Measurements from ENCODE around the gene SLC49A3. TPM values are rescaled to one million over a fixed set of nuclear protein-coding genes. Genes with fewer than 3 reads are reported as not detected.

The SLC49A3 gene
- polyA plus RNA-seq, 3 donors = 9.5 to 29.8 (median 11.1) TPM

DNA sequence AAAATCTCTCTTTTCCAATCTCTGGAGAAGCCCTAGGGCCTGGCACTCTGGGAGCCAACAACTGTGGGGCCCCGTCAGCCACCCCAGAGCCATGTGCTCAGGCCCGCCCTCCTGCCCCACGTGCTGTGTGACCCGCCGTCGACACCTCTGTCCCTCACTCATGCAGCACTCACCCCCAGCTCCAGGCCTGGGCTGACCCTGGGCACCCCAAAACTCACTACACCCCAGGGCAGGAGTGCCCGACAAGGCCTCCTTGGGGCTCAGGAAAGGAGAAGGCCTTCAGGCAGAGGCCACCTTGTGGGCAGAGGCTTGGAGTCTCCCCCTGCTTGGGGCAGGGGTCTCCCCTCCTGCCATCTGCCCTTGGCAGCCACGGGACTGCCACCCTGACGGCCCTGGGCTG is 8.9 kb downstream of the SLC49A3 start:
- TF ChIP-seq CTCF (IDR thresholded peaks at IDR 0.05) = no peak
- Mint-ChIP-seq H3K4me1 (peaks cover 28% of the 10 kb centered on the region), H3K27me3 (ENCODE audit: low read depth in 3 of 3) (peaks cover 5 to 19% (median 10%) of the 10 kb centered on the region in 3 donors), H3K4me3 (peak overlapping the region; percentile 21 to 34), H3K36me3 (peaks cover 2 to 13% of the 10 kb centered on the region in 2 donors), H3K27ac (no peak overlapping the region), H3K9me3 (no peaks in the 10 kb centered on the region)
- Histone ChIP-seq H3K27ac (ENCODE audit: low read depth in 1 of 2, low read length in 2 of 2) (no peak overlapping the region), H3K36me3 (replicated peaks in 1 of 2; ENCODE audit: control insufficient read depth in 1 of 2, insufficient read depth in 2 of 2, low read length in 2 of 2) (peaks cover 4% of the 10 kb centered on the region in 2 donors), H3K27me3 (ENCODE audit: control insufficient read depth in 2 of 2, insufficient read depth in 2 of 2, low read length in 2 of 2) (no peaks in the 10 kb centered on the region), H3K4me1 (ENCODE audit: control insufficient read depth in 1 of 2, insufficient read depth in 2 of 2, low read length in 2 of 2) (peaks cover 27 to 35% of the 10 kb centered on the region in 2 donors), H3K9ac (ENCODE audit: insufficient read depth, low read length, poor library complexity, severe bottlenecking) (no peak overlapping the region), H3K4me2 (replicated peaks; ENCODE audit: extremely low read depth, low read length, poor library complexity, severe bottlenecking) (peak overlapping the region; percentile 76), H3K4me3 (replicated peaks in 1 of 3; ENCODE audit: low read depth in 2 of 3, low read length in 3 of 3) (no peak overlapping the region), H2AFZ (ENCODE audit: insufficient read depth, low read depth, low read length, poor library complexity, severe bottlenecking) (no peak overlapping the region), H4K20me1 (ENCODE audit: insufficient read depth, low read length) (peaks cover 29% of the 10 kb centered on the region), H3K79me2 (ENCODE audit: insufficient read depth, low read length) (peaks cover 3% of the 10 kb centered on the region), H3K9me3 (replicated peaks in 1 of 2; ENCODE audit: control insufficient read depth in 1 of 2, insufficient read depth in 1 of 2, low read length in 2 of 2) (no peaks in the 10 kb centered on the region)
- WGBS (ENCODE audit: insufficient coverage) = 90% methylated on average over 8 of the region's 9 CpGs
- intact Hi-C loops (cut with micrococcal nuclease) = loop anchor here in 1 of 2 donors (5.0 to 10.0 kb wide), 2 partner anchors 102 to 345 kb away; partner anchors contain the start of gene ZNF141
- DNase-seq = no peak

DNA sequence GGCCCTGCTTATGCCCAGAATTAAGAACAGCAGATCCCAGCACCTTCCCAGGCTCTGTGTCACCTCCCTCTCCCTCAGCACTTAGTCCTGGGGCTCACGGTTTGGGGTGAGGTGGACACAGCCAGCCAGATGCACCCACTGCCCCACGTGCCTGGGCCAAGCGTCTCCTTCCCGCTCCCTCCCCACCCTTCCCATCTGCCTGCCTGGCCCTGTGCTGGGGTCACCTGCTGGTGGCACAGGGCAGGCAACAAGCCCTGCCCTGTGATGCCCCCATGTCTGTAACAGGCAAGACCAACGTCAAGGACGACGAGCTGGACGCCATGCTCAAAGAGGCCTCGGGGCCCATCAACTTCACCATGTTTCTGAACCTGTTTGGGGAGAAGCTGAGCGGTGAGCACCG is 9.3 kb downstream of the SLC49A3 start:
- Mint-ChIP-seq H3K4me3 (peak overlapping the region in 1 of 2 donors; percentile 11), H3K4me1 (peaks cover 27% of the 10 kb centered on the region), H3K9me3 (no peaks in the 10 kb centered on the region), H3K36me3 (peaks cover 0 to 11% of the 10 kb centered on the region in 2 donors), H3K27me3 (ENCODE audit: low read depth in 3 of 3) (peaks cover 5 to 19% (median 10%) of the 10 kb centered on the region in 3 donors), H3K27ac (no peak overlapping the region)
- peaks cover 31 to 40% of the 10 kb centered on the region in 2 donors for H3K4me1 ChIP-seq (ENCODE audit: control insufficient read depth in 1 of 2, insufficient read depth in 2 of 2, low read length in 2 of 2)
- TF ChIP-seq CTCF (IDR thresholded peaks at IDR 0.05) = no peak
- peaks cover 0 to under 1% of the 10 kb centered on the region in 2 donors for H3K36me3 ChIP-seq (replicated peaks in 1 of 2; ENCODE audit: control insufficient read depth in 1 of 2, insufficient read depth in 2 of 2, low read length in 2 of 2)
- no peak overlapping the region for H2AFZ ChIP-seq (ENCODE audit: insufficient read depth, low read depth, low read length, poor library complexity, severe bottlenecking)
- no peak overlapping the region for H3K4me3 ChIP-seq (replicated peaks in 1 of 3; ENCODE audit: low read depth in 2 of 3, low read length in 3 of 3)
- intact Hi-C loops (cut with micrococcal nuclease) = loop anchor here (5.0 to 10.0 kb wide), 3 partner anchors 103 to 345 kb away; partner anchors contain the start of genes PIGG (in 1 of the 2), ZNF141 (in 1 of the 2) and ZNF721 (in 1 of the 2)
- no peaks in the 10 kb centered on the region for H3K9me3 ChIP-seq (replicated peaks in 1 of 2; ENCODE audit: control insufficient read depth in 1 of 2, insufficient read depth in 1 of 2, low read length in 2 of 2)
- DNase-seq = no peak
- H3K79me2 ChIP-seq (ENCODE audit: insufficient read depth, low read length) = peaks cover 8% of the 10 kb centered on the region
- H3K27ac ChIP-seq (ENCODE audit: low read depth in 1 of 2, low read length in 2 of 2) = no peak overlapping the region
- H3K9ac ChIP-seq (ENCODE audit: insufficient read depth, low read length, poor library complexity, severe bottlenecking) = no peak overlapping the region
- 91% methylated on average over 11 of the region's 11 CpGs for WGBS (ENCODE audit: insufficient coverage)
- no peak overlapping the region for H3K4me2 ChIP-seq (replicated peaks; ENCODE audit: extremely low read depth, low read length, poor library complexity, severe bottlenecking)
- no peaks in the 10 kb centered on the region for H3K27me3 ChIP-seq (ENCODE audit: control insufficient read depth in 2 of 2, insufficient read depth in 2 of 2, low read length in 2 of 2)
- H4K20me1 ChIP-seq (ENCODE audit: insufficient read depth, low read length) = peaks cover 29% of the 10 kb centered on the region
